Fibroblast of mammary gland (primary cell): ENCODE results near the gene SYT5.
A peak's percentile ranks its signal among the peaks of the same experiment; 100 is the strongest.

ENCODE experiments used
- DNase-seq: peaks from one replicate; pipeline ENCODE4 v3.0.0-alpha.2; 2010; ENCODE audit warnings: low read depth
- H3K4me3 ChIP-seq: 2 replicates; pipeline ENCODE4 v1.5.1; 2011; ENCODE audit warnings: low read depth, mild to moderate bottlenecking, low read length, moderate library complexity; ENCODE audit not compliant: control insufficient read depth
- CTCF ChIP-seq: conservative IDR thresholded peaks from 2 replicates; pipeline ENCODE4 v1.5.1; 2011; ENCODE audit warnings: low read depth, low read length, inconsistent platforms; ENCODE audit not compliant: control insufficient read depth, insufficient read depth

The SYT5 gene

GRCh38 chr19:55169136-55169535 is 11.0 kb downstream of the SYT5 start:
- TF ChIP-seq CTCF = no peak
- DNase-seq = no peak
- no peak overlapping the region for H3K4me3 ChIP-seq

- DNase-seq = peak; percentile 96
- peak within 1 kb of the TSS; percentile 56 for H3K4me3 ChIP-seq
- TF ChIP-seq CTCF = no peak
Observed at GRCh38 chr19:55166530-55167268, 13.4 kb downstream of the SYT5 start, which contains the start of gene DNAAF3. Gene DNAAF3, minus strand, starts transcription at chr19:55166613. Its CDS starts 200 bp downstream, at chr19:55166413.

GRCh38 chr19:55165952-55166529 is 14.0 kb downstream of the SYT5 start:
- peak overlapping the region; percentile 56 for H3K4me3 ChIP-seq
- TF ChIP-seq CTCF = peak; percentile 37
- peak; percentile 61 for DNase-seq

- TF ChIP-seq CTCF = no peak
Observed at GRCh38 chr19:55161571-55162322, 18.3 kb downstream of the SYT5 start.

GRCh38 chr19:55160986-55161365 is 19.1 kb downstream of the SYT5 start:
- H3K4me3 ChIP-seq = no peak overlapping the region
- DNase-seq = no peak
- no peak for TF ChIP-seq CTCF

More at GRCh38 chr19:55161571-55162322, 18.3 kb downstream of the SYT5 start:
- H3K4me3 ChIP-seq = no peak overlapping the region
- DNase-seq = no peak

- TF ChIP-seq CTCF = peak; percentile 75
- no peak overlapping the region for H3K4me3 ChIP-seq
Observed at GRCh38 chr19:55160128-55160985, 19.7 kb downstream of the SYT5 start.

More at GRCh38 chr19:55160128-55160985, 19.7 kb downstream of the SYT5 start:
- DNase-seq = peak; percentile 79
